ENCODE data around the gene NRG2.

NRG2 gene

DNA sequence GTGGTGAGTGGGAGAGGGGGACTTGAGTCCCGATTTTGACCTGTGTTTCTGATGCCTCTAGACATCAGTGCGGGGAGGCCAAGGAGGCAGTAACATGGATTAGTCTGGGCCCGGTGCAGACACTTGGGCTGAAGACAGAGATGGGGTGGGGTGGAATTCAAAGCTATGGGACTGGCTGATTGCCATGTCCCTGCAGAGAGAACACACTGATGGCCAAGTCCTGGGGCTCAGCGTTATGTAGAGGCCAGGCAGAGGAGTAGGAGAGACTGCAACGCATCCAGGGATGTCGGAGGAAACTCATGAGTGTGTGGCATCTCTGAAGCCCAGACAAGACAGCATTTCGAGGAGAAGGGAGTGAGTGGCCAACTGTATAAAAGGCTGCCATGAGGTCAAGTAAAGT is 217.4 kb downstream of the NRG2 start:
- no peaks in the 10 kb centered on the region for H3K27me3 ChIP-seq (ENCODE audit: control insufficient read depth in 2 of 2, insufficient read depth in 2 of 2, low read length in 2 of 2)
- no peaks in the 10 kb centered on the region for H3K4me1 ChIP-seq (ENCODE audit: control insufficient read depth in 2 of 2, insufficient read depth in 2 of 2, low read length in 2 of 2)
- no peaks in the 10 kb centered on the region for H3K36me3 ChIP-seq (ENCODE audit: control insufficient read depth in 2 of 2, insufficient read depth in 2 of 2, low read length in 2 of 2)
- no peaks in the 10 kb centered on the region for H3K9me3 ChIP-seq (ENCODE audit: control insufficient read depth in 2 of 2, low read length in 2 of 2)
- no peak overlapping the region for H3K4me3 ChIP-seq (ENCODE audit: low read length in 2 of 2)
- no peak overlapping the region for H3K9ac ChIP-seq (ENCODE audit: low read depth in 1 of 2, low read length in 2 of 2)
- H3K27ac ChIP-seq (ENCODE audit: low read depth in 2 of 2, low read length in 2 of 2): no peak overlapping the region

DNA sequence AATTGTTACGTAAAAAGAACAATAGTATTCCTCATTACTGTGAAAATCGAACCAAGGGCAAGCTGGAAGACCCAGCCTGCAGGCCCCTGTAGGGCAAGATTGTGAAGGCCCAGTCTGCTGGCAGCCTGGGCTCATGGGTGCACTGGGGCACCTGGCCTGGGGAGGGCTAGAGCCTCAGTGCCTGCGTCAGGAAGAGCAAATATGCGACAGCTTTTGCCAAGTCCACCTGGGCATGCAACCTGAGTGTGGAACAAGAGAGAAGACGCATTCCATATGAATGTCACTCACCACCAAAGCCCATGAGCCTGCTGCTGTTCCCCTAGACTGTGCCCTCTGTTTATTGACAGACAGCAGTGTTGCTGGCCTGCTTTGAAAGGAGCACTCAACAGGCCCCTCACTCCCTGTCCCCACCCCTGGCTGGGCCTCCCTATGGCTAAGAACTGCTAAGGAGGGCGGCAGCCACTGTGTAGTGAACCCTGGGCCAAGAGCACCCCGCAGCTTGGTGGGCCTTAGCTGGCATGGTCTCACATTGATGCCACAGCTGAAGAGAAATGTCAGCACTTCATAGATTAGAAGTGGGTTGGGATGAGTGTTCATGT is 219.2 kb downstream of the NRG2 start:
- Histone ChIP-seq H3K27me3 (ENCODE audit: control insufficient read depth in 2 of 2, insufficient read depth in 2 of 2, low read length in 2 of 2) (no peaks in the 10 kb centered on the region), H3K9me3 (ENCODE audit: control insufficient read depth in 2 of 2, low read length in 2 of 2) (no peaks in the 10 kb centered on the region), H3K36me3 (ENCODE audit: control insufficient read depth in 2 of 2, insufficient read depth in 2 of 2, low read length in 2 of 2) (no peaks in the 10 kb centered on the region), H3K4me3 (ENCODE audit: low read length in 2 of 2) (no peak overlapping the region), H3K9ac (ENCODE audit: low read depth in 1 of 2, low read length in 2 of 2) (no peak overlapping the region), H3K4me1 (ENCODE audit: control insufficient read depth in 2 of 2, insufficient read depth in 2 of 2, low read length in 2 of 2) (no peaks in the 10 kb centered on the region), H3K27ac (ENCODE audit: low read depth in 2 of 2, low read length in 2 of 2) (no peak overlapping the region)

DNA sequence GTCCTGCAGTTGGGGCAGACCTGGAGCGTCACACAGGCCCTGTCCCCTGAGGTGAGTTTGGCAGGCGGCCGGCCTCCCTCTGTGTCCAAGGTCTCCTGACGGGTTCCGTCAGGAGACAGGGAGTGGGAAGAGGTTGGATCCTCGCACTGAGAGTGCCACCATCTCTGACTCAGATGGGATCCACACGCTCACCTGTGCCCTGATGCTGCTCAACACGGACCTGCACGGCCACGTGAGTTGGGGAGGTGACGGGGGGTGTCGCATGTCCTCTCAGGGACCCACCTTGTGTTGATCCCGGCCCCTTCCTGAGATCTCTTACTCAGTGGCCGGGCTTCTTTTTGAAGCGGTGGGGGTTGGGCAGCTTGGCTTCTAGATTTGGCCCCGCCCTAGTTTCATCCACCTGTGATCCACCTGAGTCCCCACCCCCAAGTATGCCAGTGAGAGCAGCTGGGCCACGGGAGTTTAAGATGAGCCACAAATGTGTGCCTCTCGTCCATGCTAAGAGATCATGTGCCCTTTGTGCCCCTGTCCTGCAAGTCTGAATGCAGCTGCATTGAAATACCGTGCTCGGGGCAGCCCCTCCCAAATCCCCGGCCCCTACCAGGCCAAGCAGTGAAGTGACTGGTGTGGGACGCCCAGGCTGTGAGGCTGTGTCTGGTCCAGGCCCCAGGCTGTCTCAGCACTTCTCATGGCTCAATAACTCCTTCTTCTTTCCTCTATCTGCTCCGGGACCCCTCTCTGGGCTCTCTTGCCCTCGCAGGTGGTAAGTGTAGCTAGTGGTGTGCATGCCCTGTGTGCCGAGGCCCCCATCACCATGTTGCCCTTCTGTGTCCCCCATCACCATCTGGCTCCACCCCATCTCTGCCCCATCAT is 220.3 kb downstream of the NRG2 start:
- no peaks in the 10 kb centered on the region for H3K9me3 ChIP-seq (ENCODE audit: control insufficient read depth in 2 of 2, low read length in 2 of 2)
- no peaks in the 10 kb centered on the region for H3K27me3 ChIP-seq (ENCODE audit: control insufficient read depth in 2 of 2, insufficient read depth in 2 of 2, low read length in 2 of 2)
- no peak overlapping the region for H3K27ac ChIP-seq (ENCODE audit: low read depth in 2 of 2, low read length in 2 of 2)
- H3K4me1 ChIP-seq (ENCODE audit: control insufficient read depth in 2 of 2, insufficient read depth in 2 of 2, low read length in 2 of 2): no peaks in the 10 kb centered on the region
- H3K9ac ChIP-seq (ENCODE audit: low read depth in 1 of 2, low read length in 2 of 2): no peak overlapping the region
- no peak overlapping the region for H3K4me3 ChIP-seq (ENCODE audit: low read length in 2 of 2)
- H3K36me3 ChIP-seq (ENCODE audit: control insufficient read depth in 2 of 2, insufficient read depth in 2 of 2, low read length in 2 of 2): no peaks in the 10 kb centered on the region

DNA sequence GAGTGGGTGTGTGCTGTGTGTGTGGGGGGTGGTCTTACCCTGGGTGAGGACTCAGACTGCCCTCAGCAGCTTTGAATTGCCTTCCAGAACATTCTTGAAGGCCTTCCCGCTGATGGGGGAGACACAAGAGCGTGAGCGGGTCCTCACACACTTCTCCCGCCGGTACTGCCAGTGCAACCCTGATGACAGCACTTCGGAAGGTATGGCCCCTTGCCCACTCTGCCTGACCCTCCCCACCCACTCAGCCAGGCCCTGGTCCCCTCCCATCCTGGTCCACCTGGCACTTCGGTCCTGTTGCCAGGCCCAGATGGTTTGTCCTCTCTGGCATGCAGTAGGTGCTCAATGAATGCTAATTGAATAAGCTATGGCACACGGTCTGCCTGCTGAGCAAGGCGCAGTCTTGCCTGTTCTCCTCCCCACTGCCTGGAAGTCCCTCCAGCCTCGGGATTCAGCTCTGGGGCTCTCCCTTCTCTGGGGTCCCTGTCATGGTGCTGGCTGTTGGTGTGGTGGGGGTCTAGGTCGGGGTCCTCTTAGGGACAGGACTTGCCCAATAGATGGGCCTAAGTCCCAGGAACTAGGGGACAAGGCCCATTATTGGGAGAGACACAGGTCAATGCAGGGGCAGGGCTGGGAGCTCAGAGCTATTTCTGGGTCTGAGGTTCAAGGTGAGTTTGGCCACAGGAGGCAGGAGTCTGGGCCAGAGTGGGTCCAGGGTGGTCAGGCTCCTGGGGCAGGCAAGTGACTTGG is 221.1 kb downstream of the NRG2 start:
- Histone ChIP-seq H3K27me3 (ENCODE audit: control insufficient read depth in 2 of 2, insufficient read depth in 2 of 2, low read length in 2 of 2) (no peaks in the 10 kb centered on the region), H3K9me3 (ENCODE audit: control insufficient read depth in 2 of 2, low read length in 2 of 2) (no peaks in the 10 kb centered on the region), H3K9ac (ENCODE audit: low read depth in 1 of 2, low read length in 2 of 2) (no peak overlapping the region), H3K27ac (ENCODE audit: low read depth in 2 of 2, low read length in 2 of 2) (no peak overlapping the region), H3K4me3 (ENCODE audit: low read length in 2 of 2) (no peak overlapping the region), H3K4me1 (ENCODE audit: control insufficient read depth in 2 of 2, insufficient read depth in 2 of 2, low read length in 2 of 2) (no peaks in the 10 kb centered on the region), H3K36me3 (ENCODE audit: control insufficient read depth in 2 of 2, insufficient read depth in 2 of 2, low read length in 2 of 2) (no peaks in the 10 kb centered on the region)

DNA sequence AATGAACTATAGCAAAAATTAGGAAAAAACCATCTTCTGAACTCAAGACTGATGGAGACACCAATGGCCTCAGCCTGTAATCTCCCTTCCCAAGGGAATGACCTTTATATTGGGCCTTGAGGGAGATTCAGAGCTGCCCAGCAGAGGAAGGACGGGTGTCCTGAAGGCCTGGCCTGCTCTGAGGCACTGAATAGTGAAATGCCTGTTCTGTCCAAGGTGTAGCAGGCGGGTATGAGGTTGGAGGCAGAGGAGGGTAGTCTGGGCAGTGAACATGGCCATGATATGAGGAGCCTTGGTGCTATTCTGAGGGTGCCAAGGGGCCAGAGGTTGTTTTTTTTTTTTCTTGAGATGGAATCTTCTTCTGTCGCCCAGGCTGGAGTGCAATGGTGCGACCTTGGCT is 222.5 kb downstream of the NRG2 start:
- Histone ChIP-seq H3K27ac (ENCODE audit: low read depth in 2 of 2, low read length in 2 of 2) (no peak overlapping the region), H3K36me3 (ENCODE audit: control insufficient read depth in 2 of 2, insufficient read depth in 2 of 2, low read length in 2 of 2) (no peaks in the 10 kb centered on the region), H3K4me3 (ENCODE audit: low read length in 2 of 2) (no peak overlapping the region), H3K27me3 (ENCODE audit: control insufficient read depth in 2 of 2, insufficient read depth in 2 of 2, low read length in 2 of 2) (no peaks in the 10 kb centered on the region), H3K9ac (ENCODE audit: low read depth in 1 of 2, low read length in 2 of 2) (no peak overlapping the region), H3K4me1 (ENCODE audit: control insufficient read depth in 2 of 2, insufficient read depth in 2 of 2, low read length in 2 of 2) (no peaks in the 10 kb centered on the region), H3K9me3 (ENCODE audit: control insufficient read depth in 2 of 2, low read length in 2 of 2) (no peaks in the 10 kb centered on the region)

DNA sequence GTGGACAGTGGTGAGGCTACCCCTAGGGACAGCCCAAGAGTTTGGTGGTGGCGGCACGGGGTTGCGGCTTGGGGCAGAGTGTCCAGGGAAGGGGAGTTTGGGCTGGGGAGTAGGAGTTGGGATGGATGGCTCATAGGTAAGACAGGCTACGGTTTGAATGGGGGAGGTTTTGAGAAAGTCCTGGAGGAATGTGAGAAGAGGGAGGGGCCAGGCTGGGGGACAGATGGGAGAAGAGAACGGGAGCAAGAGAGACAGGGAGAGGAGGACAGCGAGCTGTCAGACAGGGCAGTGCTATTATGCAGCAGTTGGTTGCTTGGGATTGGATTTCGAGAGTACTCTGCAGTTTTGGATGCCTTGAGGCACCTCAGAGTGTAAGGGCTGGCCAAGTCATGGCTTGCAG is 223.0 kb downstream of the NRG2 start:
- Histone ChIP-seq H3K36me3 (ENCODE audit: control insufficient read depth in 2 of 2, insufficient read depth in 2 of 2, low read length in 2 of 2) (no peaks in the 10 kb centered on the region), H3K27me3 (ENCODE audit: control insufficient read depth in 2 of 2, insufficient read depth in 2 of 2, low read length in 2 of 2) (no peaks in the 10 kb centered on the region), H3K27ac (ENCODE audit: low read depth in 2 of 2, low read length in 2 of 2) (no peak overlapping the region), H3K9ac (ENCODE audit: low read depth in 1 of 2, low read length in 2 of 2) (no peak overlapping the region), H3K4me3 (ENCODE audit: low read length in 2 of 2) (no peak overlapping the region), H3K4me1 (ENCODE audit: control insufficient read depth in 2 of 2, insufficient read depth in 2 of 2, low read length in 2 of 2) (no peaks in the 10 kb centered on the region), H3K9me3 (ENCODE audit: control insufficient read depth in 2 of 2, low read length in 2 of 2) (no peaks in the 10 kb centered on the region)

DNA sequence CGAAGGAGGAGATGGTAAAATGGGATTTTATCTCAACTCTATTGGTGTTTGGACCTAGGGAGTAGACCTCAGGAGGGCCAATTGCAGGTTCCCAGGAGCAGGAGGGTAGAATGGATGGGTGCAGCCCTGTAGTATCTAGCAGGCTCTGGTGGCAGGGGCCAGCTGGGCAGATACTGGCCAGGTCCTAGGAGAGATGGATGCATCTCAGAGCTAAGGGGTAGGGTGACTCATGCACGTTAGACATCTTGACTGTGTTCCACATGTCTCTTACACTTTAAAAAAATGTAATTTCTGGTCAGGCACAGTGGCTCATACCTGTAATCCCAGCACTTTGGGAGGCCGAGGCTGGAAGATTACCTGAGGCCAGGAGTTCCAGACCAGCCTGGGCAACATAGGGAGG is 225.1 kb downstream of the NRG2 start:
- Histone ChIP-seq H3K9ac (ENCODE audit: low read depth in 1 of 2, low read length in 2 of 2) (no peak overlapping the region), H3K4me3 (ENCODE audit: low read length in 2 of 2) (no peak overlapping the region), H3K27ac (ENCODE audit: low read depth in 2 of 2, low read length in 2 of 2) (no peak overlapping the region), H3K27me3 (ENCODE audit: control insufficient read depth in 2 of 2, insufficient read depth in 2 of 2, low read length in 2 of 2) (no peaks in the 10 kb centered on the region), H3K36me3 (ENCODE audit: control insufficient read depth in 2 of 2, insufficient read depth in 2 of 2, low read length in 2 of 2) (no peaks in the 10 kb centered on the region), H3K9me3 (ENCODE audit: control insufficient read depth in 2 of 2, low read length in 2 of 2) (no peaks in the 10 kb centered on the region), H3K4me1 (ENCODE audit: control insufficient read depth in 2 of 2, insufficient read depth in 2 of 2, low read length in 2 of 2) (no peaks in the 10 kb centered on the region)

DNA sequence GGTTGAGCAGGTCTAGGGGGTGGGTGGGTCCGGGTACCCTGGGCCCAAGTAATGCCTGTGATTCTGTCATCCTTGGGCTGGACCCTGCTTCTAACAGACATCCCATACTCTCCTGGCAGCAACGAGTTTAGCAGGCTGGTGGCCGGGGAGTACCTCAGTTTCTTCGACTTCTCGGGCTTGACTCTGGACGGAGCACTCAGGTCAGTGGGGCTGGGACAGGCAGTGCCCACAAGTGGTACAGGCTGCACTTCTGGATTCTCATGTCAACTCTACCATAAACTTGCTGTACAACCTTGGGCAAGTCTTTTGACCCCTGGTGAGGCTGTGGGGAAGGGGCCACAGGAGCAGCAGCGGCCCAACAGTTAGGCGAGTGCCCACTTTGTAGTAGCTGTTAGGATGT is 225.7 kb downstream of the NRG2 start:
- no peaks in the 10 kb centered on the region for H3K9me3 ChIP-seq (ENCODE audit: control insufficient read depth in 2 of 2, low read length in 2 of 2)
- no peaks in the 10 kb centered on the region for H3K27me3 ChIP-seq (ENCODE audit: control insufficient read depth in 2 of 2, insufficient read depth in 2 of 2, low read length in 2 of 2)
- no peak overlapping the region for H3K27ac ChIP-seq (ENCODE audit: low read depth in 2 of 2, low read length in 2 of 2)
- H3K4me3 ChIP-seq (ENCODE audit: low read length in 2 of 2): no peak overlapping the region
- no peaks in the 10 kb centered on the region for H3K36me3 ChIP-seq (ENCODE audit: control insufficient read depth in 2 of 2, insufficient read depth in 2 of 2, low read length in 2 of 2)
- H3K9ac ChIP-seq (ENCODE audit: low read depth in 1 of 2, low read length in 2 of 2): no peak overlapping the region
- H3K4me1 ChIP-seq (ENCODE audit: control insufficient read depth in 2 of 2, insufficient read depth in 2 of 2, low read length in 2 of 2): no peaks in the 10 kb centered on the region

DNA sequence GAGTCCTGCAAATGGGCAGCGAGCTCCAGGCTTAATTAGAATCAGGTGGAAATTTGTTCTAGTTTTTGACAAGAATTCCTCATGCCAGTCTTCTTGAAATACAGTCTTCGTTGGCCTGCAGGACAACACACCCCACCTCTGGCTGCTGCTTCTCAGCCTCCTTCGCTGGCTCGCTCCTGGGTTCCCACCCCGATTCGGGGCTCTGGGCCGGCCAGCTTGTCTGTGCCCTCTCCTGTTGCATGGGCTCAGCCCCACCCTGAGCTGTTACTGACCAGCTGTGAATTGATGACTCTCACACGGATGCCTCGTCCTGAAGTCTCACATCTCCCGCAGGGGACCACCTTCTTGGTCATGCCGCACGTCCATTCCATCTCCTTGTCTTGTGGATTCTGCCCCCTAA is 226.5 kb downstream of the NRG2 start:
- no peaks in the 10 kb centered on the region for H3K36me3 ChIP-seq (ENCODE audit: control insufficient read depth in 2 of 2, insufficient read depth in 2 of 2, low read length in 2 of 2)
- no peak overlapping the region for H3K4me3 ChIP-seq (ENCODE audit: low read length in 2 of 2)
- H3K27me3 ChIP-seq (ENCODE audit: control insufficient read depth in 2 of 2, insufficient read depth in 2 of 2, low read length in 2 of 2): no peaks in the 10 kb centered on the region
- no peak overlapping the region for H3K9ac ChIP-seq (ENCODE audit: low read depth in 1 of 2, low read length in 2 of 2)
- H3K4me1 ChIP-seq (ENCODE audit: control insufficient read depth in 2 of 2, insufficient read depth in 2 of 2, low read length in 2 of 2): no peaks in the 10 kb centered on the region
- no peaks in the 10 kb centered on the region for H3K9me3 ChIP-seq (ENCODE audit: control insufficient read depth in 2 of 2, low read length in 2 of 2)
- no peak overlapping the region for H3K27ac ChIP-seq (ENCODE audit: low read depth in 2 of 2, low read length in 2 of 2)

DNA sequence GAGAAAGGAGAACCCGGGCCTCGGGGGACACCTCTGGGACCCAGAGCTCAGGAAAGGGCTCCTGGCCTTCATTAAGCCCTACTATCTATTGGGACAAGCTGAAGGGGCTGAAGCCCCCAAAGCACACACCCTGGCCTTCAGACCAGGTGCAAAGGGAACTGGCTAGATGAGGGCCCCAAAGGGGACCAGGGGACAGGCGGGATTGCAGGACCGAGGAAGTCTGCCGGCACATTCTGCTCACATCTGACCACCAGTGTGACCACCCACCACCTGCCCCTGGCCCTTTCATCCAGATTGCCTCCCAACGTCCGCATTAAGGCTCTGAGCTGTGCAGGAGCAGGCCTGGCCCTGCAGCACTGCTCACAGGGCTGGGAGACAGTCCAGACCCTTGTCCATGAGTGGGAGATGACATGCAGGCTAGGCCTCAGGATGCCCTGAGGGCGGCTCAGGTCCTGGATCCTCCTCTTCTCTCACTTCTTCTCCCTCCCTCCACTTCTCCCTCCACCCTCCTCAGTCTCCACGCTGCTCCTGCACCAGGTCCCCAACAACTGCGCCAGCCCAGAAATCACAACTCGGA is 228.3 kb downstream of the NRG2 start:
- Histone ChIP-seq H3K36me3 (ENCODE audit: control insufficient read depth in 2 of 2, insufficient read depth in 2 of 2, low read length in 2 of 2) (no peaks in the 10 kb centered on the region), H3K4me1 (ENCODE audit: control insufficient read depth in 2 of 2, insufficient read depth in 2 of 2, low read length in 2 of 2) (no peaks in the 10 kb centered on the region), H3K4me3 (ENCODE audit: low read length in 2 of 2) (no peak overlapping the region), H3K27ac (ENCODE audit: low read depth in 2 of 2, low read length in 2 of 2) (no peak overlapping the region), H3K27me3 (ENCODE audit: control insufficient read depth in 2 of 2, insufficient read depth in 2 of 2, low read length in 2 of 2) (peaks cover 0 to 2% of the 10 kb centered on the region in 2 donors), H3K9ac (ENCODE audit: low read depth in 1 of 2, low read length in 2 of 2) (no peak overlapping the region), H3K9me3 (ENCODE audit: control insufficient read depth in 2 of 2, low read length in 2 of 2) (no peaks in the 10 kb centered on the region)
